Kidney tubule cell (primary cell): Measurements from ENCODE around the gene MIS18A.
A peak's percentile ranks its signal among the peaks of the same experiment; 100 is the strongest.
"Not testable (repeated sequence)": the region's sequence is repeated elsewhere in the genome, so short reads cannot be mapped to it uniquely, and the experiment has no call there.

Experiments used
- DNase-seq: peaks from one replicate; pipeline ENCODE4 v3.0.0-alpha.2; 2018; ENCODE audit warnings: low spot score

Gene MIS18A

DNA sequence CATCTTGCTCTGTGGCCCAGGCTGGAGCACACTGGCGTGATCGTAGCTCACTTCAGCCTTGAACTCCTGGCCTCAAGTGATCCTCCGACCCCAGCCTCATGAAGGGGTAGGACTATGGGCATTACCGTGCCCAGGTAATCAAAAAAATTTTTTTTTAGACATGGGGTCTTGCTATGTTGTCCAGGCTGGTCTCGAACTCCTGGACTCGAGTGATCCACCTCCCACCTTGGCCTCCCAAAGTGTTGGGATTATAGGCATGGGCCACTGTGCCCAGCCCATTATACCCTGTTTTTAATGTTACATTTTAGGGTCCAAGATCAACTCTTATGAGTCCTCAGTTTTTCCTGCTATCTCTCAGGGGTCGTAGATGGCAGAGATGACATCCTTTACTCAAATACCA is 26.1 kb upstream of the MIS18A start:
- DNase-seq: no peak

DNA sequence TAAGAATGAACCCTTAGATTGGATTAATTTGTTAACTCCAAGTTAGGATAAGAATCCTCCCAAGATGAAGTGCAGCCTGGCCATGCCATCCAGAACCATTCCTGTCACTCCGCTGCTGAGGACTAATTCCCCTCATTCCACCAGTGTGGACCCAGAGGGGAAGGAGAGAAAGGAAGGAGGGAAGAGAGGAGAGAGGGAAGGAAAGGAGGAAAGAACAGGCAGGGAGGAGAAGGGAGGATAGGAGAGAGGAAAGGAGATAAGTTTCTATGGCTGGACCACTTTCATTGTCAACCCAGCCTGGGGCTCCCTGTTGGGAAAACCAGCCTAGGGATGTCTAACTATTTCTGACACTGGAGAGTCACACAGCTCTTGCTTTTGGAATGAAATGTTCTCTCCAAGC is 24.5 kb upstream of the MIS18A start:
- no peak for DNase-seq

DNA sequence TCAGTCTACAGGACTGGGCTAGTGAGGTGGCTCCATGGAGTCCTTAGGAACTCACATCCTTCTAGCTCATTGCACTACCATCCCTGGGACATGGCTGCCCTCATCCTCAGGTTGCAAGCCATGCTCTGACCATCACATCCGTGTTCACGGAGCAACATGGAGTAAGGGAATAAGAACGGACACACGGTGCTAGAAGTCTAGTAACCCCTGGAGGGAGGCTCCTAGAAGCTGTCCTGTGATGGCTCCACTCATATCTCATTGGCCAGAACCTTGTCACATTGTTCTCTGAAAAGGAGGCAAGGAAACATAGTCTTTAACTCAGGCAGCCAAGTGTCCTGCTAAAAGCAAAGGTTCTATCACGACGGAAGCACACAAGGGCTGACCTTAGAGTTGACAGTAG is 23.7 kb upstream of the MIS18A start:
- no peak for DNase-seq

DNA sequence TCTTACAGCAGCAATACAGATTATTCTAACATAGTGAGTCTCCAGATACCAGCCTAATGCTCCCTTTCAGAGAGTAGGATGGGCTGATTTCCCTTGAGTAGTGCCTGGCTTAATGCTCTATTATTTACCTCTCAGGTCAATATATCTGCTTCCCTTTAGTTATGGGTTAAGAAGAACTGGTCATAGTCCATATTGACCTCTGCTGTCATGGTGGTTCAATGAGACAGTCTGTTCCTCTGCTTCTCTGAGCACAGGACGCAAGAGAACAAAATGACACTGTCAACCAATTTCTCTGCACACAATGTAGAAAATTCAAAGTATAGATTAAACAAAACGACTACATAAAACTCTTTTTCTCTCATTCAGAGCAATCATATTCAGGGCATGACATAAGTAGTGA is 22.7 kb upstream of the MIS18A start:
- DNase-seq: no peak

DNA sequence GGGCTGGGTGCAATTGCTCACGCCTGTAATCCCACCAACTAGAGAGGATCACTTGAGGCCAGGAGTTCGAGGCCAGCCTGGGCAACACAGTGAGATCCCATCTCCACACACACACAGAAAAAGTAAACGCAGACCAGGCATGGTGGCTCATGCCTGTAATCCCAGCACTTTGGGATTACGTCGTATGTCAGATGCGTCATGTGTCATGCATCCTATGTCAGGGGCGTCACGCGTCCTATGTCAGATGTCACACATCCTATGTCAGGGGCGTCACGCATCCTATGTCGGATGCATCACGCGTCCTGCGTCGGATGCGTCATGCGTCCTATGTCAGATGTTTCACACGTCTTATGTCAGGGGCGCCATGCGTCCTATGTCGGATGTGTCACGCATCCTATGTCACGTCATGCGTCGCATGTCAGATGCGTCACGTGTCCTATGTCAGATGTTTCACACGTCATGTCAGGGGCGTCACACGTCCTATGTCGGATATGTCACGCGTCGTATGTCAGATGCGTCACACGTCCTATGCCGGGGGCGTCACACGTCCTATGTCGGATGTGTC is 21.4 kb upstream of the MIS18A start:
- no peak for DNase-seq

DNA sequence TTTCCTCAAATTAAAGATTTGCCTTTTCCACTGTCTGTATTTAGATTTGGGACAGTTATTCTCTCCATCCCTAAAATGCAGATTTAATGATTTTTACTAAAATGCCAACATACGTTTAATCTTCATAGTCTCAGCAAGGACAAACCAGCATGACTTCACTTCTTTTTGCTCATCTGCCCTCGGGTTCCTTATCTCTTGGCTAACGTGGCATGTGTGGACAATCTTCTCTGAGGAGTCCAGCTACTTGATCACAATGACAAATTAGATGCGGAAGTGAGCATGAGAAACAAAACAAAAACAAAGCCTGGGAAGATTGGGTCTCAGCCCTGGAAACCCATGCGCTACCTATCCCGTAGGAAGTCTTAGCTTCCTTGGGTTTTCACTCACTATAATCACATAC is 20.8 kb upstream of the MIS18A start:
- DNase-seq: no peak

DNA sequence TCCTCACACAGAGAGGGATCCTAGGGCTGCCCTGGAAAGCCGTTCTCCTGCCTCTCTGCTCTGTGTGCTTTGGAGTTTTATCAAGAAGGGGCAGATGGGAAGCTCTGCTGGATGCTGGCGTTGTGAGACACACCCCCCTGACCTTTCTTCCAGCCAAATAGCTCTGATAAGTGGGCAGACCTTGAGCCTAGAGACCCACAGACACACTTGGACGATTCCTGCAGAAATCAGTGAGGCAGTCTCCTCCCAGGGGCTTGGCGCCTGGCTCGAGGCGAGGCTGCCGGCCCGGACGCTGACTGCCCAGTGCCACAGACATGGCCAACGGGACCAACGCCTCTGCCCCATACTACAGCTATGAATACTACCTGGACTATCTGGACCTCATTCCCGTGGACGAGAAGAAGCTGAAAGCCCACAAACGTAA is 19.8 kb upstream of the MIS18A start, which contains the start of gene MRAP:
Gene MRAP (plus strand): TSS at position 198 of the 424 bp plus-strand sequence. CDS start 117 bp downstream, at position 315.
- DNase-seq: no peak

DNA sequence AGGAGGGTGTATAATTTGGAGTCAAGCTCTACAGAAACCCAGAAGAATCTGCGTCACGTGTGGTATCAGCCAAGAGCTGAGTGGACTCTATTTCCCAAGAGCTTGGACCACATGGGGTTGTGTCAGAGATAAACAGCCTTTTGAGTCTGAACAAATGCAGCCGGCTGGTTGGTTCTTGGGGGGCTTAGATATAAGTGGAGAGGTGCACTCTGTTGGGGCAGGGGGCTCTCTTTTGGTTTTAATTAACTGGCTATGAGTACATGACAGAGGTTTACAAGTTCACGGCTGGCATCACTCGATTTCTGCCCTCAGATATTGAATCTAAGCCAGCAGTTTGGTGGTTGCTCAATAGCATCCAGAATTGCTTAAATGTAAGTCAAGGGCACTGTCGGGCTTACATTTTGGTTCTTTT is 19.3 kb upstream of the MIS18A start:
- no peak for DNase-seq

DNA sequence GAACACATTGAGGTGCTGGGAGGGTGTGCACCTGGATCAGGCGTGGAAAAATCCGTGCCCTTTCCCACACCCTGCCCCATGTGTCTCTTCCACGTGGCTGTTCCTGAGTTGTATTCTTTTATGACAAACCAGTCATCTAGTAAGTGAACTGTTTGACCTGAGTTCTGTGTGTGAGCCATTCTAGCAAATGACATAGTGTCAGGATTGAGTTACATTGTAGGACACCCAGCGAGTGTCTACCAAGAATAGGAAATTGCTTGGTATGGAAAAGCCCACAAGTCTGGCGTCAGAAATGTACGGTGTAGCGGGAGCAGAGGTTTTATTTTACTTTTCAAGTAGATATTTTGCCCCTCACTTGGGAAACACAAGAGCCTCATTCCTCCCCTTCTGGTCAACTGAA is 18.6 kb upstream of the MIS18A start:
- no peak for DNase-seq

DNA sequence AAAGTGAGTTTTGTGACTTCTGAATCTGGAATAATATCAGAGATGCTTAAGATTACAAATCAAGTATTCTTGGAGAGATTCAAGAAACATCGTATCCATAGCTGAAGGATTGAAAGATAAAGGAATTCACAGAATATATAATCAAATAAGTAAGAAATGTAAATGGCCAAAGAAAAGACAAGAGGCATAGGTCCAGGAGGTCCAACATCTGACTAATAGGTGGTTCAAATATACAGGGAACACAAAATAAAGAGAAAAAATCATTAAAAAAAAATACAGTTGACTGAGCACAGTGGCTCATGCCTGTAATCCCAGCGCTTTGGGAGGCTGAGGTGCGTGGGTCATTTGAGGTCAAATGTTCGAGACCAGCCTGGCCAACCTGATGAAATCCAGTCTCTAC is 6.6 kb upstream of the MIS18A start:
- DNase-seq: no peak

DNA sequence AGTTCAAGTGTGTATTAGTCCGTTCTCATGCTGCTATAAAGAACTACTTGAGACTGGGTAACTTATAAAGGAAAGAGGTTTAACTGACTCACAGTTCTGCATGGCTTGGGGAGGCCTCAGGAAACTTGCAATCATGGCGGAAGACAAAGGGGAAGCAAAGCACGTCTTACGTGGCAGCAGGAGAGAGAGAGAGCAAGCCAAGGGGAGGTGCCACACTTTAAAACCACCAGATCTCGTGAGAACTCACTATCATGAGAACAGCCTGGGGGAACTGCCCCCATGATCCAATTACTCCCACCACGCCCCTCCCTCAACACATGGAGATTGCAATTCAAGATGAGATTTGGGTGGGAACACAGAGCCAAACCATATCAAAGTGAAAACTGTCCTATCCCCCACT is 4.1 kb upstream of the MIS18A start:
- no peak for DNase-seq

DNA sequence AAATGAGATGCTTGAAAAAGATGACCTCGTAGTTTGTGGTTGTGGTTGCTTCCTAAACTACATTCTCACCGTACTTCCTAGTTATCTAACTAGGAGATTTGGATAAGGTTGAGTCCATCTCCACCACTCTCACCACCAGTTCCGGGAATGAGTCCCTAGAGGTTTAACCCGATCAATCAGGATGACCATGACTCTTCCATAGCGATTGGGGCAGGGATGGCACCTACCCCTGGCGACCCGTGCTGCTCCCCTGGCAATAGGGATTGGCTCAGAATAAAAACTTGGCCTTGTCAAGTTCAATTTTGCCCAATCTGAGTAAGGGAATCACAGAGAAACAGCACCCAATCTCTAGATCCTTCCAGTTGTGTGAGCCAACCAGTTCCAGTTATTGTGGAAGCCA is 2.7 kb upstream of the MIS18A start:
- DNase-seq: peak; percentile 20

DNA sequence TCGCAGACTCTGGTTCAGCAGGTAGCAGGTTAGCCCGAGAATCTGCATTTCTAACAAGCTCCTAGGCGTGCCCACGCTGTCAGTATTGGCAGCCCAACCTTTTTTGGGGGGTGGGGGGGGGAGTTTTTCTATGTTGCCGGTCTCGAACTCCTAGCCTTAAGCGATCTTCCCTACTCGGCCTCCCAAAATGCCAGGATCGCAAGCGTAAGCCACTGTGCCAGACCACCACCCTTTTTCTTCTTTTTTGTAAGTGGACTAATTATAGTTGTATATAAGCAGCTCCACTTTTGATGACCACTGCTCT is 480 bp upstream of the MIS18A start:
- no peak for DNase-seq

DNA sequence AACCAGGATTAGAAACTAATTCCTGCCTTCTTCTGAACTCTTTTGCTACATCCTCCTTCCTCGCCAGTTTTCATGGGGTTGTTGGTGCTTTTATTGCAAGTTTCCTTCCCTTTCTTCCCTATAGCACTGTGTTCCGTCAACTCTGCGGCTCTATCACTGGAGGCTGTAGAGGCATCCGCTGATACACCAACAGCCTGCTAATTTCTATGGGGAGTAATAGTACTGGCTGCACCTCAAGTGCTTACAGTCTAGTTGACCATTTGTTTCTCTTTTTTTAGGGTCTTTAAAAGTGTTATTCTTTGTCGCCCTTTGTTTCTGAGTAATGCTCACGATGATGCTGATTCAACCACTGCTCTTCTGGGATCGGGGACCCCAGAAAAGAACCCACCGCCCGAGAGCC is 746 bp downstream of the MIS18A start:
- peak; percentile 13 for DNase-seq

DNA sequence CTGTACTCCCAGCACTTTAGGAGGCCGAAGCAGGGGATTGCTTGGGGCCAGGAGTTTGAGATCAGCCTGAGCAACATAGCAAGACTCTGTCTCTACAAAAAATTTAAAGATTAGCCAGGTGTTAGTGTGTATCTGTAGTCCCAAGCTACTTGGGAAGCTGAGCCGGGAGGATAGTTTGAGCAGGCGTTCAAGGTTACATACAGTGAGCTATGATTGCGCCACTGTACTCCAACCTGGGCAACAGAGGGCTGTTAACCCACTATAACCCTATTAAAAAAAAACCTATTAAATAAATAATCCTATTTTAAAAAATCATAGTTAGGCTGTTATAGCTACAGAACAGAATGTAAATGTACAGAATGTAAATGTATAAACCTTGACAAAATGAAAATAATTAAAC is 2.2 kb downstream of the MIS18A start:
- no peak for DNase-seq

DNA sequence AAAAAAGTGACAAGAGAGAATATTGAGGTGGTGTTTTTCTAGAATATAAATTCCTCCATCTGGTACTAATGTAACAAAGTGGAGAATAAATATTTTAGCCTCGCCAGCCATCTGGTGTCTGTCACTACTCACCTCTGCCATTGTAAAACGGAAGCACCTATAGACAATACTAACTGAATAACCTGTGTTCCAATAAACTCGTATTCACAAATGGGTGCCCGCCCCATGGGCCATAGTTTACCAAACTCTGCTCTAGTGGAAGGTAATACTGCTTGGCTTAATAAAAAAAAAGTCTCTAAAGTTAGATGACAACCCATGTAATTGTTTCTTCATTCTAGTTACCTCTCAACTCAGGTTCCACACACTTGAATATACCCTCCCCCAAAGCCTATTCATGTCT is 8.1 kb downstream of the MIS18A start:
- no peak for DNase-seq

DNA sequence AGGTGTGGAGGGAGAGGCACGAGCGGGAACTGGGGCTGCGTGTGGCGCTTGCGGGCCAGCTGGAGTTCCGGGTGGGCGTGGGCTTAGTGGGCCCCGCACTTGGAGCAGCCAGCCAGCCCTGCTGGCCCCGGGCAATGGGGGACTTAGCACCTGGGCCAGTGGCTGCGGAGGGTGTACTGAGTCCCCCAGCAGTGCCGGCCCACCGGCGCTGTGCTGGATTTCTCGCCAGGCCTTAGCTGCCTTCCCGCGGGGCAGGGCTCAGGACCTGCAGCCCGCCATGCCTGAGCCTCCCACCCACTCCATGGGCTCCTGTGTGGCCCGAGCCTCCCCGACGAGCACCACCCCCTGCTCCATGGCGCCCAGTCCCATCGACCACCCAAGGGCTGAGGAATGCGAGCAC is 13.5 kb downstream of the MIS18A start:
- DNase-seq: not testable (repeated sequence)

DNA sequence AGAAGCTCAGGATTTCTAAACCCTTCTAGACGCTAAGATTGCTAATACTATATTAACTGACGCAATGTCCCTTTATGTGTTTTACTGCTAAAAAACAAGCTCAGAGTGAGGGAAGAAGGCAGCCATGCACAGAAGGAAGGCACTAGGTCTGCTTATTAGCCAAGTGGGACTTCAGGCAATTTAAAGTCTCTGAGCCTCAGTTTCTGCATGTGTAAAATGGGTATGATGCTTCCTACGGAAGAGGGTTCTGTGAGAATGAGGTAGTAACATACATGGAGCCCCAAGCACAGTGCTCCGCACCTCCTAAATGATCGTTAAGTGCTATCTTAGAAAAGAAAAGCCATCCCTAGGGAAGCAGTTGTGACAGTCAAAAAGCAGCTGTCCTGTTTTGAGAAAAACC is 16.9 kb downstream of the MIS18A start:
- no peak for DNase-seq

DNA sequence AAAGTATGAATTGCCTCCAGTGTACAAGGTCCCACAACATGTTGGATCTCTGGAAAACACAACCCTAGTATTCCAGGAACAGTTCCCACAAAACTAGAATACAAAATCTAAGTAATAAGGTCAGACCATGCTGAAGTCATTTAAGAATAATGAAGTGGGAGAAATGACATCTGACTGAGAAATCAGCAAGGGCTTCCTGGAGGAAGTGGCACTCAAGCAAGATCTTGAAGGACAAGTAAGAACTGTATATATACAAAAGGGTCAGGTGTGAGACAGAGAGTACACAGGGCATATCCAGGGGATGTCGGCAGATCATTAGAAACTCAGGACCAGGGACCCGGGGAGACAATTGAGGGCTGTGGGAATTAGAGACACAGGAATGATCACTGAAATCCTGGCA is 18.7 kb downstream of the MIS18A start:
- no peak for DNase-seq

DNA sequence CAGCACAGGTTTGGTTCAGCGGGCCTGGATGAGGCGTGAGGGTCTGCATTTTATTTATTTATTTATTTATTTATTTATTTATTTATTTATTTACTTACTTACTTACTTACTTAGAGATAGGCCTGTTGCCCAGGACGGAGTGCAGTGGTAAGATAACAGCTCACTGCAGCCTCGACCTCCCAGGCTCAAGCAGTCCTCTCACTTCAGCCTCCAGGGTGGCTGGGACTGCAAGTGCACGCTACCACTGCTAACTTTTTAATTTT is 20.1 kb downstream of the MIS18A start:
- not testable (repeated sequence) for DNase-seq

DNA sequence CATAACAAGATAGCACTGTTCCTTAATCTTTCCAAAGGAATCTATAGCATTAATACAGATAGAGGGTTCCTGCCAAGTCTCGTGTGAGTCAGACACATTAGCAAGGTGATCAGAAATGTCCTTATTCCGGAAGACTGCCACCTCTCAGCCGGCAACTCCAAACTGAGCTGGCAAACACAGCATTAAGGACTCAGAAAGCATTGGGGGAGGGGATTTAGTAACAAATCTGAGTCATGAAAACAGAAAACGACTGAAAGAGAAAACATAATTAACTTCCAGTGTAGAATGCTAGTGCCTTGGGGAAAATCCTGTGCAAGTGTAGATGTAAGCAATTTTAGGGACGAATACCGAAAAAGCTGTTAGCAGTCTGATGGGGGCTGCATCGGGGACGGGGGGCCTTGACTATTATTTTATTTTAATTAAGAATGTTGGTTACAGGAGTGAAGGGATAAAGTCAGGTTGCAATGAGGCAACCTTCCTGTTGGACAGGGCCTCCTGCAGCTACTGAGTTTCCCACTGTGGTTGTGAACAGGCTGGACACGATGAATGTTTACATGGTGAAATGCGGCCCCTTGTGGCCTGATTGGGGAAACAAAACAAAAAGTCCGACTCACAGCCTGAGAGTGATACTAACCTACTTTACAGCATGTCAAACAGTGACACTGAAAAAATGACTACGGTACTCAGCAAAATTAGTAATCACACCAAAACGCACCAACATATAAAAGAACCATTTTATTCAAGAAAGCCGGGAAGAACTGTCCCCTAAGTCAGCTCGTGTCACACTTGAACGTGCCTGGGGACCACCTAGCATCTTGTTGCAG is 20.7 kb downstream of the MIS18A start:
- DNase-seq: peak; percentile 82

DNA sequence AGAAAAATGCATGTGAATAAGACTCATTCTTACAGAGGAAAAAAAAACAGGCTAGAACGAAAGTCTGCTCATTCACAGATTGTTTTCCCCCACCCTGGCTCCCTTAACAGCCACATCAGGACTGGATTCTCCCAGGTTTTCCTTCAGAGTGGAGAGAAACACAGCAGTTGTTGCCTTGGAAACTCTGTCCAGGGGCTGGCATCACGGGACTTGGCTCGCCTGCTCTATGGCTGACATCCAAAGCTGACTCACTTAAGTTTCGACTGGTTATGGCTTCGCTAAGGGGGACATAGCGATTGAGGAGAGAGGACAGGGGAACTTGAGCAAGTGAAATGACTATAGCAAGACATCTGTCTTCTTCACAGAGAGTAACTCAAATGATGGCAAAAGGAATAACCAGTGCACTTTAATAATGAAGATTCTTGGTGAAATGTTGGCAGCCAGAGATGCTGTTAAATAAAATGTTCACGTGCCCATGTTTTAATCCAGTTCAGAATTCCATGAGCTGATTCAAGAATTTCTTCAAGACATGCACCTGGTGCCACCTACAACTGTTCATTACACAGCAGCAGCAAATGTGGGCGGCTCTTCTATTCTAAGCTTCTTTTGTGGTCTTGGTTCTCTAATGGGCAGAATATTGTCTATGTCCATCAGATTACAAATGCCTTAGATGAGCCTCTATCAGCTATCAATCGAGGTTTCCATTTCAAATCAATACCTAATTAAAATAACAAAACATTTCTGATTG is 21.8 kb downstream of the MIS18A start:
- DNase-seq: peak; percentile 90

DNA sequence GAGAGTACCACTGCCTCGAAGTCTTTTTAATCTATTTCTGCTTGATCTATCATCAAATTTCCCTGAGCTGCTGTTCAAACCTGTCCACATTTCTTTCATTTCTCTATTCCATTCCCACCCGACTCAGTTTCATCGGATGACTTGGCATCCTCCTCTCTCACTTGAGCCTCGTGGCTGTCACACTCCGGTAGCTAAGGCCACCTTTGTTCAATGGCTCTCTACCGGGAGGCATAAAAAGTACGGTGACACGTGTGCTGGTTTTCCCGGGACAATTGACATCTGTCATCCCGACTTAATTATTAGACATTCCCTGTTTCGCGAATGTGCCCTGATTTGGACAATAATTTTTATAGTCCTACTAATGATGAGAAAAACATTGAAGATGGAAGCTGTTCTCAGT is 22.6 kb downstream of the MIS18A start:
- peak; percentile 56 for DNase-seq

DNA sequence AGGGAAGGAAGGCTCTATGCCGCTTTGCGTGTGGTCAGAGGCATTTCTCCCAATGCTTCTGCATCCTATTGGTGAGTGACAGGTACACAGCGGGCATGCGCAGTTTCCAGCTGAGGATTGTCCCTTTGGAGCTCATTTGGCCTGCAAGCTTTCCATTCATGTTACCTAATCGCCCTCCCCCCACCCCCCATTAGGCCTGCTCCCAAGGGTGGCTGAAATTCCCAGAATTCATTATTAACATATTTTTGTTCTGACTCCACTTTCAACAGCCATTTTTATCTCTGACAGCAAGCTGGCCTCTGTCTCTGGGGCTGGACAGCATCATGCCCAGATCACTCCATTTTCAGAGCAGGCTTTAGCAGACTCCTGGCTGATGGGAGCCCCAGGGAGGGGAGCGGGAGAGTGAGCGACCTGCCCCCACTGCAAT is 25.6 kb downstream of the MIS18A start:
- DNase-seq: no peak
